Hepatocyte (in vitro differentiated cells): Measurements from ENCODE around the gene KCNN3.

ENCODE experiments used
- EZH2 ChIP-seq: fragments of 200-600 bp; sonication (generic); IDR thresholded peaks from 2 replicates; pipeline ENCODE4 v1.6.1; 2016; ENCODE audit warnings: antibody characterized with exemption, mild to moderate bottlenecking, borderline replicate concordance
- EZH2phosphoT487 ChIP-seq: fragments of 200-600 bp; sonication (generic); IDR thresholded peaks from one replicate; pipeline ENCODE4 v1.6.1; 2018; ENCODE audit warnings: antibody characterized with exemption, mild to moderate bottlenecking, low read depth, moderate library complexity; ENCODE audit not compliant: unreplicated experiment, severe bottlenecking
- TF ChIP-seq, protein P1 (sequence below): fragments of 200-600 bp; sonication (generic); IDR thresholded peaks from 2 replicates; pipeline ENCODE4 v1.5.1; 2016; ENCODE audit warnings: antibody characterized with exemption, mild to moderate bottlenecking; ENCODE audit not compliant: poor library complexity

DNA sequence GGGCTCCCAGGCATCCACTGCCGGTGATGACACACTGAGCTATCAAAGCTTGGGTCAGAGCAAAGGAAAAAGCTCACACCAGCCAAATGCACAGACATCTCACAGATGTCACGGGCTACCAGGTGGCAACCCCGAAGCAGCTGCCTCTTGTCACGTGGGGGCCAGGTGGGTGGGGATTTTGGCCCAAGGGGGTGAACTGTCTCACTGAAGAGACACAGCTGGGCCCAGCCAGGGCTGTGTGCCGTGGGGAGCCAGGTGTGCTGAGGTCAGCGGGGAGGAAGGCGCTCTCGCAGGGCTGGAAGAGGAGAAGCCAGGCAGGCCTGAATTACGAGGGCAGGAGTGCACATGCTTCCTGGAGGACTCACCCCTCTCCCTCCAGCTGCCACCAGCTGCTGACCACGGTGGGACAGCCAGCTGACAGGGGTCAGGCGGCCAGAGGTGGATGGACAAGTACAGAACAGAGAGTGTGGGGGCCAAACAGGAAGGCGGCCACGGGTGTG lies 32.4 kb downstream of the KCNN3 start:
- TF ChIP-seq, protein P1, sequence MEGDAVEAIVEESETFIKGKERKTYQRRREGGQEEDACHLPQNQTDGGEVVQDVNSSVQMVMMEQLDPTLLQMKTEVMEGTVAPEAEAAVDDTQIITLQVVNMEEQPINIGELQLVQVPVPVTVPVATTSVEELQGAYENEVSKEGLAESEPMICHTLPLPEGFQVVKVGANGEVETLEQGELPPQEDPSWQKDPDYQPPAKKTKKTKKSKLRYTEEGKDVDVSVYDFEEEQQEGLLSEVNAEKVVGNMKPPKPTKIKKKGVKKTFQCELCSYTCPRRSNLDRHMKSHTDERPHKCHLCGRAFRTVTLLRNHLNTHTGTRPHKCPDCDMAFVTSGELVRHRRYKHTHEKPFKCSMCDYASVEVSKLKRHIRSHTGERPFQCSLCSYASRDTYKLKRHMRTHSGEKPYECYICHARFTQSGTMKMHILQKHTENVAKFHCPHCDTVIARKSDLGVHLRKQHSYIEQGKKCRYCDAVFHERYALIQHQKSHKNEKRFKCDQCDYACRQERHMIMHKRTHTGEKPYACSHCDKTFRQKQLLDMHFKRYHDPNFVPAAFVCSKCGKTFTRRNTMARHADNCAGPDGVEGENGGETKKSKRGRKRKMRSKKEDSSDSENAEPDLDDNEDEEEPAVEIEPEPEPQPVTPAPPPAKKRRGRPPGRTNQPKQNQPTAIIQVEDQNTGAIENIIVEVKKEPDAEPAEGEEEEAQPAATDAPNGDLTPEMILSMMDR: no peak
- TF ChIP-seq EZH2: no peak
- no peak for TF ChIP-seq EZH2phosphoT487
